D721Med (cell line): ENCODE measurements around the gene PSME3IP1.

Experiments used
- DNase-seq: peaks from one replicate; pipeline ENCODE4 v3.0.0; 2011; ENCODE audit warnings: low spot score; ENCODE audit not compliant: insufficient read length
- FAIRE-seq: peaks from 2 replicates; lab custom pipeline; 2011; peaks lifted over from hg19 to GRCh38; lab: Jason Lieb, UNC
- CTCF ChIP-seq: IDR thresholded peaks from 2 replicates; pipeline ENCODE4 v1.5.1; 2012; ENCODE audit warnings: mild to moderate bottlenecking, control low read depth; ENCODE audit not compliant: insufficient read depth; ENCODE audit errors: missing control alignments

Gene PSME3IP1

GRCh38 chr16:57155702-57156350 is 30.0 kb downstream of the PSME3IP1 start:
- TF ChIP-seq CTCF, result no peak
- no peak for FAIRE-seq
- DNase-seq, result no peak

- DNase-seq, result no peak
- no peak for FAIRE-seq
- no peak for TF ChIP-seq CTCF
Measured at GRCh38 chr16:57153841-57154240, 32.0 kb downstream of the PSME3IP1 start.

- DNase-seq (no peak), FAIRE-seq (no peak)
- no peak for TF ChIP-seq CTCF
Measured at GRCh38 chr16:57152096-57153093, 33.4 kb downstream of the PSME3IP1 start.

GRCh38 chr16:57151369-57151768 is 34.5 kb downstream of the PSME3IP1 start:
- TF ChIP-seq CTCF, result no peak
- DNase-seq, result no peak
- no peak for FAIRE-seq

GRCh38 chr16:57150682-57151330 is 35.0 kb downstream of the PSME3IP1 start:
- no peak for TF ChIP-seq CTCF
- no peak for DNase-seq
- no peak for FAIRE-seq

- DNase-seq (no peak), FAIRE-seq (no peak)
- no peak for TF ChIP-seq CTCF
Measured at GRCh38 chr16:57149391-57149790, 36.4 kb downstream of the PSME3IP1 start.
